Uterus (tissue), 4 donors: Measurements from ENCODE around the gene SH3BP2. TPM values are rescaled to one million over a fixed set of nuclear protein-coding genes. Genes with fewer than 3 reads are reported as not detected.

Source experiments
- DNase-seq, 2 donors: peaks; one replicate each; pipeline ENCODE4 v3.0.0-alpha.2; 2019 to 2020
- H3K27ac ChIP-seq, 2 donors: fragments of 200-600 bp; sonication (generic); 1 replicate in 1 of 2; 2 replicates in 1 of 2; pipeline ENCODE4 v1.5.1; 2016 to 2018
- H3K27me3 ChIP-seq, 2 donors: fragments of 200-600 bp; sonication (generic); one replicate each; pipeline ENCODE4 v1.5.1; 2018 to 2019; ENCODE audit warnings: control low read depth in 1 of 2
- H3K36me3 ChIP-seq, 2 donors: fragments of 200-600 bp; sonication (generic); one replicate each; pipeline ENCODE4 v1.5.1; 2019; ENCODE audit warnings: control low read depth in 1 of 2
- H3K4me1 ChIP-seq, 2 donors: fragments of 200-600 bp; sonication (generic); one replicate each; pipeline ENCODE4 v1.5.1; 2018 to 2019; ENCODE audit warnings: control low read depth in 1 of 2
- H3K4me3 ChIP-seq, 2 donors: fragments of 200-600 bp; sonication (generic); 1 replicate in 1 of 2; 2 replicates in 1 of 2; pipeline ENCODE4 v1.5.1; 2018 to 2019; ENCODE audit warnings: mild to moderate bottlenecking in 1 of 2
- H3K9me3 ChIP-seq, 2 donors: fragments of 200-600 bp; sonication (generic); one replicate each; pipeline ENCODE4 v1.5.1; 2019; ENCODE audit warnings: control low read depth in 1 of 2
- CTCF ChIP-seq, 4 experiments: fragments of 200-600 bp in 2 of 4; fragments of 450-650 bp in 2 of 4; sonication (generic) in 2 of 4; IDR thresholded peaks; one replicate each; pipeline ENCODE4 v1.5.1; 2016 to 2019; ENCODE audit warnings: antibody characterized with exemption in 4 of 4, mild to moderate bottlenecking in 2 of 4, moderate library complexity in 1 of 4
- POLR2A ChIP-seq, 2 donors: fragments of 450-650 bp; IDR thresholded peaks; one replicate each; pipeline ENCODE4 v1.6.1; 2016; ENCODE audit warnings: antibody characterized with exemption in 2 of 2, mild to moderate bottlenecking in 1 of 2, moderate library complexity in 1 of 2
- intact Hi-C: fragments of 100-400 bp; cut with DNase I; formaldehyde crosslinking; loops from one replicate; pipeline ENCODE4 v1.15.1; 2023; ENCODE audit warnings: low total_unique reads
- total RNA-seq, 4 donors: library from RNA; depleted of rRNA in 3 of 4; stranded (reverse); fragments of >200 nt in 3 of 4; gene quantifications; one replicate each; pipeline versions ENCODE4 v1.1.0 to v1.2.4, GENCODE V29; 2014 to 2023
- donor health status: DM: yes; HTN: yes; CAD: no.

The SH3BP2 gene
- total RNA-seq, 4 donors from 2014 or later, result 6.4 to 50.0 (median 29.3) TPM

- intact Hi-C loops, result no loop called here
- no peak for DNase-seq
- no peak overlapping the region for H3K27ac ChIP-seq
- no peak overlapping the region for H3K4me3 ChIP-seq
- H3K27me3 ChIP-seq, result no peaks in the 10 kb centered on the region
- no peaks in the 10 kb centered on the region for H3K4me1 ChIP-seq
- TF ChIP-seq CTCF (IDR thresholded peaks at IDR 0.05), result no peak
- TF ChIP-seq POLR2A (IDR thresholded peaks at IDR 0.05), result no peak
- no peaks in the 10 kb centered on the region for H3K9me3 ChIP-seq
- no peaks in the 10 kb centered on the region for H3K36me3 ChIP-seq
These were observed 88.5 kb downstream of the SH3BP2 start for GRCh38 chr4:2881431-2881830.

DNA sequence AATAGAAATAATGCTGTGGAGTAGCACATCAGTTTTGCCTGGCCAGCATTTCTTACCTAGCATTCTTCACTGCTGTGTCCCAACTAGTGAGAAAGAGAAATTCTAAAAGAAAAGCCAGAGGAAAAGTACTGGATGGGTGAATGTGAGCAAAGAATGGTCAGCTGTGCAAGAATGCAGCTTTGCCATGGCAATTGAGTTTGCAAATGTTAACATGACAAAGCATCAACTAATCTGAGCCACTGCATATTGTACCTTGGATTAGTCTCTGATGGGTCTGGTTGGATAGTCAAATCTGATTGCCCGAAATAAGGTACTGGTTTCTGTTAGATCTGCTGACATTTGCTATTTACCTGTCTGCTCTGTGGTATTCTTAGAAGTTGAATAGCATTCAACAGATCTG is 89.5 kb downstream of the SH3BP2 start:
- intact Hi-C loops, result no loop called here

DNA sequence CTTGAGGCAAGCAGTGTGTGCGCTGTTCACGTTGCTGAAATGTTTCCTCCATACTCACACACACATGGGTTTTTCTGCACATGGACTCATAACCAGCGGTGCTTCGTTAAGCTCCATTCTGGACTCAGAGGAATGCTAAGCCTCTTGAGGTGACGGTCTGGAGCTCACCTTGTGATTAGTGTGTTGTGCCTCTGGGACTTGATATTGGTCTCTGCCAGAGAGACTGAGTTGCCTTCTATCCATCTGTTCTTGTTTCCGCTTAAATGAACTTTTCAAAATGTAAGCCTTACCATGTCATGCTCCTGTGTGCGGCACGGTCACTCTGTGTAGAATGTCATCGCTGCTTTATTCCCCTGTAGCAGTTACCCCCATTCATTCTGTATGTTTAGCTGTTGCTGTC is 93.3 kb downstream of the SH3BP2 start:
- H3K27ac ChIP-seq, result no peak overlapping the region
- H3K4me1 ChIP-seq, result no peaks in the 10 kb centered on the region
- DNase-seq, result no peak
- no peak overlapping the region for H3K4me3 ChIP-seq
- H3K36me3 ChIP-seq, result no peaks in the 10 kb centered on the region
- TF ChIP-seq POLR2A (IDR thresholded peaks at IDR 0.05), result no peak
- no peak for TF ChIP-seq CTCF (IDR thresholded peaks at IDR 0.05)
- no peaks in the 10 kb centered on the region for H3K27me3 ChIP-seq
- intact Hi-C loops, result no loop called here
- H3K9me3 ChIP-seq, result no peaks in the 10 kb centered on the region

More for the DNA sequence above, 89.5 kb downstream of the SH3BP2 start:
- no peaks in the 10 kb centered on the region for H3K36me3 ChIP-seq
- H3K9me3 ChIP-seq, result no peaks in the 10 kb centered on the region
- TF ChIP-seq POLR2A (IDR thresholded peaks at IDR 0.05) (no peak), CTCF (IDR thresholded peaks at IDR 0.05) (no peak)
- H3K27me3 ChIP-seq, result no peaks in the 10 kb centered on the region
- H3K4me1 ChIP-seq, result no peaks in the 10 kb centered on the region
- H3K27ac ChIP-seq, result no peak overlapping the region
- no peak overlapping the region for H3K4me3 ChIP-seq
- DNase-seq, result no peak

DNA sequence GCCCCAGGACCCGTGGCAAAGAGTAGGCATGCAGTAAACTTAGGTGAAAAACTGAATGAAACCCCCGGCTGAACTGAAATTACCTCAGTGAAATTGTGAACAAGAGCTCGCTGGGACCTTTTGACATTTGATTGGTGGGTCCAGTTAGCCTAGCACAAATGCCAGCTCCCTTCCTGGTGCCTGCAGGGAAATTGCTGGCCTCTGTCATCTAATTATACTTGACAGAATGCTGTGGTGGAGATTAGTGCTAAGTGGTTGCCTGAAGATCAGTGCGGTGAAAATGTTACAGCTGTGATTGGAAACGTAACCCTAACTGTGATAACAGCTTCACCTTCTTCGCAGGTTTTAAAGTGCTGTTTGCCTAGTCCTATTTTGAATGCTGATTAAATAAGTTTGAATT is 93.7 kb downstream of the SH3BP2 start:
- H3K27me3 ChIP-seq, result no peaks in the 10 kb centered on the region

DNA sequence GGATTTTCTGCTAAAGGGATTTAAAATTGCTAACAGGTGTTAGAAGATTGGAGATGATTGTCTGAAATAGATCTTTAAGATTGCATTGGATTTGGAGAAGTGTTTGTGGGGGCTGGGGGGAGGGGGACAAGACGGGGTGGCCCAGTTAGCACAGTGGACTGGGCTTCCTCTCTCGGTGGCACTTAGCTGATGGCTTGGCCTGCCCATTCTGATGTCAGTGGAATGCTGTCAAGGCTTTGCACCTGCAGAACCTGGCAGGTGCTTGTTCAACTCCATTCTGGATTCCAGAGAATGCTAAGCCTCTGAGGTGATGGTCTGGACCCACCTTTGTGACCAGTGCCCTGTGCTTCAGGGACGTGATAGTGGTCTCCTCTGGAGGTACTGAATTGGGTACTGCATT is 94.5 kb downstream of the SH3BP2 start:
- no peaks in the 10 kb centered on the region for H3K4me1 ChIP-seq
- H3K4me3 ChIP-seq, result no peak overlapping the region
- intact Hi-C loops, result no loop called here
- H3K27ac ChIP-seq, result no peak overlapping the region
- H3K36me3 ChIP-seq, result no peaks in the 10 kb centered on the region
- TF ChIP-seq CTCF (IDR thresholded peaks at IDR 0.05) (no peak), POLR2A (IDR thresholded peaks at IDR 0.05) (no peak)
- no peaks in the 10 kb centered on the region for H3K27me3 ChIP-seq
- DNase-seq, result no peak
- no peaks in the 10 kb centered on the region for H3K9me3 ChIP-seq

More for the DNA sequence above, 93.7 kb downstream of the SH3BP2 start:
- no peak overlapping the region for H3K4me3 ChIP-seq
- no peak overlapping the region for H3K27ac ChIP-seq
- no peaks in the 10 kb centered on the region for H3K9me3 ChIP-seq
- no peaks in the 10 kb centered on the region for H3K36me3 ChIP-seq
- intact Hi-C loops, result no loop called here
- TF ChIP-seq CTCF (IDR thresholded peaks at IDR 0.05) (no peak), POLR2A (IDR thresholded peaks at IDR 0.05) (no peak)
- DNase-seq, result no peak
- H3K4me1 ChIP-seq, result no peaks in the 10 kb centered on the region
